Cerebellar cortex (tissue), 1 donor: ENCODE results near the gene CAPN9.
A peak's percentile ranks its signal among the peaks of the same experiment; 100 is the strongest.

Experiments
- DNase-seq: peaks from one replicate; pipeline ENCODE4 v3.0.0-alpha.2; 2015; ENCODE audit warnings: low spot score

Gene CAPN9

GRCh38 chr1:230796626-230797025 is 49.4 kb downstream of the CAPN9 start:
- DNase-seq, result no peak

- no peak for DNase-seq
Measured at GRCh38 chr1:230797376-230797920, 50.3 kb downstream of the CAPN9 start.

GRCh38 chr1:230797942-230798365 is 50.8 kb downstream of the CAPN9 start:
- peak; percentile 66 for DNase-seq

- DNase-seq, result no peak
Measured at GRCh38 chr1:230798491-230798890, 51.3 kb downstream of the CAPN9 start.

- DNase-seq, result no peak
Measured at GRCh38 chr1:230800891-230801840, 54.0 kb downstream of the CAPN9 start.

GRCh38 chr1:230804396-230804795 is 57.2 kb downstream of the CAPN9 start:
- no peak for DNase-seq

- DNase-seq, result no peak
Measured at GRCh38 chr1:230806552-230806951, 59.4 kb downstream of the CAPN9 start.

- DNase-seq, result peak; percentile 37
Measured at GRCh38 chr1:230807029-230807428, 59.8 kb downstream of the CAPN9 start.

- peak; percentile 15 for DNase-seq
Measured at GRCh38 chr1:230807561-230808280, 60.5 kb downstream of the CAPN9 start.

GRCh38 chr1:230808281-230808872 is 61.2 kb downstream of the CAPN9 start:
- no peak for DNase-seq

GRCh38 chr1:230809256-230809990 is 62.2 kb downstream of the CAPN9 start:
- DNase-seq, result no peak

- DNase-seq, result no peak
Measured at GRCh38 chr1:230812568-230812967, 65.4 kb downstream of the CAPN9 start.

- DNase-seq, result no peak
Measured at GRCh38 chr1:230814949-230815692, 67.9 kb downstream of the CAPN9 start.

- no peak for DNase-seq
Measured at GRCh38 chr1:230816018-230816417, 68.8 kb downstream of the CAPN9 start.

GRCh38 chr1:230818367-230818766 is 71.2 kb downstream of the CAPN9 start:
- DNase-seq, result no peak

GRCh38 chr1:230818901-230819300 is 71.7 kb downstream of the CAPN9 start:
- no peak for DNase-seq

- no peak for DNase-seq
Measured at GRCh38 chr1:230819976-230820375, 72.8 kb downstream of the CAPN9 start.

GRCh38 chr1:230820568-230820967 is 73.4 kb downstream of the CAPN9 start:
- no peak for DNase-seq

GRCh38 chr1:230821346-230821745 is 74.2 kb downstream of the CAPN9 start:
- DNase-seq, result no peak

GRCh38 chr1:230822092-230822581 is 74.9 kb downstream of the CAPN9 start:
- no peak for DNase-seq

GRCh38 chr1:230823426-230823825 is 76.2 kb downstream of the CAPN9 start:
- no peak for DNase-seq
